Measurements from ENCODE around the gene PNPT1.
A peak's percentile ranks its signal among the peaks of the same experiment; 100 is the strongest.
"Not testable (repeated sequence)": the region's sequence is repeated elsewhere in the genome, so short reads cannot be mapped to it uniquely, and the experiment has no call there.

Gene PNPT1

DNA sequence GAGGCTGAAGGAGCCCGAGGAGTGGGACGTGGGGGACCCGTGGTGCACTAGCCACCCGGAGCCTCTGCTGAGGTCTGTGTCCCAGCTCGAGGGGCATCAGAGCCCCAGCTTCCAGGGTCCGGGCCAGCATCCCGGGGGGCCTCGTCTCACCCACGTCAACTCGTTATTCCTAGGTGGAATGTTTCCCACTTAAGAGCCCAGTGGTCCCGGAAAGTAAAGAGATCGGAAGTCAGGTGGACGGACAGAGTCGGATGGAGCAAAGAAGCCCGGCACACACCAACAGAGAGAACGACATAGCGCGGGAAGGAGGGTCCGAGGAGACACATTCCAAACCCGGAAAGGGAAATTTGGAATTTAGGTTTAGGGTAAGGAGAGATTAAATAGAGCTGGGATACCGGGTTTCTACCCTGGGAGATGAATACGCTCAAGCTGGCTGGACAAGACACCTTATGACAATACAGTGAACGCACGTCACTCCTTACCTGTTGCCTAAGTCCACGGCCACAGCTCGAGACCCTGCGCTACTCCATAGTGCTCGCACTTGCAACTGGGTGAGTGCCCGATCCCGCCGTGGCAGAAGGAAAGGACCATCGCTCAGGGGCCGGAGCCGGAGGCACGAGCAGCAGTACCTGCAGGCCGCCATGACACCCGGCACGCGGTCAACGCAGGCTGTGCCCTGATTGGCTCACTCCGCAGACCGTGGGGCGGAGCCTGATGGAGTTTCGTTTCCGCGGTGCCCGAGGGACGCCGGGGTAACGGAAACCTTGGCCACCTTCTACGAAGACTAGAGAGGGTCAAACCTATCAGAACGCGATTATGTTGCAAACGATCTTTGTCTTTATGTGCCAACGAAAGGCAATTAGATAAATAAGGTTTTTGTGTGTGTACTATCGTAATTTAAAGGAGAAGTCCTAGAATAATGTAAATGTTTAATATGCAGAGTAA lies at the start of gene PNPT1:
Gene PNPT1 (minus strand): TSS at position 664 of the 945 bp plus-strand sequence. CDS start 21 bp downstream, at position 643.
- peak; percentile 97 for FAIRE-seq

DNA sequence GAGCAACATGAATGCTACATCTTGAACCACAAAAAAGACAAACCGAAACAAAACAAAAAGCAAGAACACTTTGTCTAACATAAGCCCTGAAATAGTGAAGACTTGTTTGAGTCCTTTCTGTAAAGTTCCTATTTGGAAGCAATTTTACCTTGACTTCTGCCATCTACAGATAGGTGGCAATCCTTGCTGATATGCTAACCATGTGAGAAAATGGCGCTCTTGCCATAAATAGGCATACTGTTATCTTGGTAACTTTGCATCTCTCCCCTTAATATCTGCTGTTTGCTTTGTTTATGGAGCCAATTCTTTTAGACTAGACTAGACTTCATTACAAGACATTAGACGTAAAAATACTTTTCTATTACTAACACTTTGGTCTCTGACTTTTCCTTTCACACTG lies 49.4 kb upstream of the PNPT1 start:
- no peak for FAIRE-seq

DNA sequence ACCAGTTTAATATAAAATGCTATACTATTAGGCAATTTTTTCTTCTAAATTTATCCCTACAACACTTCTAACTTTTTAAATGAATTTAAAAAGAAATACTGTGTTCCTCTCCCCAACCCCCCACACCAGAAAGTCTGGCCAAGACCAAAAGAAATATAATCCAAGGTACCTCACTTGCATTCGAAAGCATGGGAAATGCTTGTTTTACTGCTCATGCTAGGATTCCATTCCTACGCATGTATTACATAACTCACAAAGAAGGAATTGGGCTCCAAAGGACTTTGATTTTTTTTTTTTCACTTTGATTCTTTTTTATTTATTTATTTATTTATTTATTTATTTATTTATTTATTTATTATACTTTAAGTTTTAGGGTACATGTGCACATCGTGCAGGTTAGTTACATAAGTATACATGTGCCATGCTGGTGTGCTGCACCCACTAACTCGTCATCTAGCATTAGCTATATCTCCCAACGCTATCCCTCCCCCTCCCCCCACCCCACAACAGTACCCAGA lies 42.4 kb upstream of the PNPT1 start:
- FAIRE-seq = not testable (repeated sequence)

DNA sequence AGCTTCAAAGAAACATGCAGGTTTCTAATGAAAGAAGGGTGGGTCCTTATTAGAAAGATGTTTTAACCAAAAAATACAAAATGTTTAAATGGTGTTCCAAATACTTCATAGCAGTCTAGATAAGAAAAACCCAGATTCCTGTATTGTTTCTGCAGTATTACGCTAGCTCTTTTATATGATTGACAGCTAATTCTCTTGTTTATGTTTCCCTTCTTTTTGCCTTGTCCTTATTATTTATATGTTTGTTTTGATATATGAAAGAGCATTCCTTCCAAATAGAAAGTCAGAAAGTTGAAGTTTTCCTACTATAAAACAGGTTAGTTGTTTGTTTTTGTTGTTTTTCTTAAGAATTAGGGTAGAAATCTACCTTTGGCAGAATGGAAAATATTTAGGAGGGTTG lies 41.1 kb upstream of the PNPT1 start:
- no peak for FAIRE-seq

DNA sequence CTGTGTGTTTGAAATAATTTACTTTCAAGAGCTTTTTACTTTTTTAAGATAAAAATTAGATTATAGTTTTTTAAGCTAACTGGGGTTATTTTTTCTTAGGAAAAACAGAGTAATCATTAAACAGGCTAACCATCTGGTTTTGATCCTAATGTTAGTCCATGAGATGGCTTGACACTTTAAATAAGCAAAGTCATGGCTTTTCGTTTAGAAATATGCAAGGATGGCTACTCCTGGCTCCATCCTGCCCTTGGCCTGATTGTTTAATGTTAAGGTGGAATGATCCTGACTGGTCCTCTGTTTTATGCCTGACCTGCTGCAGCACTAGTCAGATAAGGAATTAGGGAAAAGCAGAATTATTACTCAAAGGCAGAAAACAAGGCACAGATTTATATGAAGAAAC lies 39.7 kb upstream of the PNPT1 start:
- FAIRE-seq = peak; percentile 50

DNA sequence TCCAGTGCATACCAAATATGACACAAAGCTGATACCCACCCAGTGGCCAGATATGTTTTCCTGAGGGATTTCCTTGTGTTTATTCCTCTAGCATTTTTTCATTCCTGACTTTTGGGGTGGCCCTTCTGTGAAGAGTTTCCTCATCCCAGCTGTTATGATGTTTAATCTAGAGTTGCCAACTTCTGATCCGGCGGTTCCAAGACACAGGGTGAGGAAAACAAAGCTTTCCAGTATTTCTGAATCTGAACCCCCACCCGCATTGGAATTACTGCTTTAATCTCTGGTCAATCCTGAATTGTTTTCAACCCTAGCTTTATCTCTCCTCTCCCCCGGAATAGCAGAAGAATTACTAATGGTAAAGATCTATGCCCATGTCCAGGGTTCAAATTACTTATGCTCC lies 39.2 kb upstream of the PNPT1 start:
- no peak for FAIRE-seq

DNA sequence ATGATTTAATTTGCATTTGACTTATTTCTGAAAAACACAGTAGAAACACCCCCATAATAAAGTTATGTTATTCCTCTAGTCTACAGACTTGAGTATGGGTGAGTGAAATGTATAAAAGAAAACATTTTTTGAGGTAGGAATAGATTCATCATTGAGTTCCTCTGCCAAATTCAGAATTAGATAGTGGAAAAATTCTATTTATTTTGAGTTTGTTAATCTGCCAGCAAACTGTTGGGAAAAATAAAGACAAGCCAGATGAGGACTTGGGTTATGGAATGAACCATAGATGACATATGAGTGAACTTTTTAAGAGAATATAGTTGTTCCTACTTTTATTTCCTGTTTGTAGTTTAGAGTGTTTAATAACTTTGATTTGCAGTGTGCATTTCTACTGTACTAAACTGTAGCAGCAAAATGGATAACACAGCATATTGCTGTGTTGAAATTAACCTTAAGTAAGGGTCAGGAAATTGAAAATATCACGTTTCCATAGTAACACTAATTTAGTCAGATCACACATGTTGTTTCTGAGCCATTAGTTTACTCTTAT lies 35.6 kb upstream of the PNPT1 start:
- FAIRE-seq = no peak

DNA sequence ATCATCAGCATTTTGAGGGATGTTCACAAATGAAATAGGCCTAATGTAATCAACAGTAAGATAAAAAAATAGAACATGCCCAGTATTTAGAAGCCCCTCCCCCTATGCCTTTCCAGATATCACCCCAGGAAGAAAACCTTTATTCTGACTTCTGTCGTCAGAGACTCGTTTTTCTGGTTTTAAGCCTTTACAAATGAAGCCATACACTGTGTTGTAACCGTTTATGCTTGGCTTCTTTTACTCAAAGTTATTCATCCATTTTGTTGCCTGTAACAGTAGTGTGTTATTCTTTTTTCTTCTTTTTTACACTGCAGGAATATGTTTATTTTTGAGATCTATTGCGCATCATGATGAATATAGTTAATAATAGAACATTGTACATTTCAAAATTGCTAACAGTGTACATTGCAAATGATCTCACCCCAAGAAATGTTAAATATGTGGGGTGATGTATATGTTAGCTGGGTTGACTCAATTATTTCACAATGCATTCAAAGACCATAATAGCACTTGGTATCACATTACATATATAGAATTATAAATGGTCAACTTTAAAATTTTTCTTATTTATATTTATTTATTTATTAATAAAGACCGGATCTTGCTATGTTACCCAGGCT lies 28.1 kb upstream of the PNPT1 start:
- no peak for FAIRE-seq

DNA sequence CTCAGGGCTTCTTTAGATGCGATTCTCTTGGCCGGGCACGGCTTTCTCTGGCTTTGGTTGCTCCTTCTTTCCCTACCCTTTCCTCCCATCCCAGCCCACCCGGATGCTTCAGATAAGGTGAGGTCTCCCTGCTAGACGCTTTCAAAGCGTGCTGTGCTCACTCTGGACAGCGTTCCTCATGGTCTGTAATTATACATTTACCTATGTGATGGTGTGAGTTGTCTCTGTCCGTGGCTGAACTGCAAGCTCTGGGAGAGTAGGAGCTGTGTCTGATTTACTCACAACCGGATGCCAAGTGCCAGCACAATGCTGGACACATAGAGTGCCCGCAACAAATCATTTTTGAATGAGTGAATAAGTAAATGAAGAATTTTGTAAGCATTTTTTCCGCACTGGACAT lies 26.8 kb upstream of the PNPT1 start:
- FAIRE-seq = no peak

DNA sequence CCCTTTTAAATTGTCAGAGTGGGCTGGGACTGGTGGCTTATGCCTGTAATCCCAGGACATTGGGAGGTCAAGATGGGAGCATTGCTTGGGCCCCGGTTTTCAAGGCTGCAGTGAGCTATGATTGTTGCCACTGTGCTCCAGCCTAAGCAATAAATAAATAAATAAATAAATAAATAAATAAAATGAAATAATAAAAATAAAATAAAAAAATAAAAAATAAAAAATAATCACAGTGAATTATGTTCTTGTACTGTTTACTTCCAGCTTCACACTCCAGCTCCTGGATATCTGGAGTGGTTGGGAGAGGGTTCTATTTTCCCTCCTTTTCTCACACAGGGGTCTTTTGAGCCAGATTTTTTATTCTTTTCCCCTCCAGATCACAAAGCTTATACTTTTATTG lies 26.2 kb upstream of the PNPT1 start:
- FAIRE-seq = no peak

DNA sequence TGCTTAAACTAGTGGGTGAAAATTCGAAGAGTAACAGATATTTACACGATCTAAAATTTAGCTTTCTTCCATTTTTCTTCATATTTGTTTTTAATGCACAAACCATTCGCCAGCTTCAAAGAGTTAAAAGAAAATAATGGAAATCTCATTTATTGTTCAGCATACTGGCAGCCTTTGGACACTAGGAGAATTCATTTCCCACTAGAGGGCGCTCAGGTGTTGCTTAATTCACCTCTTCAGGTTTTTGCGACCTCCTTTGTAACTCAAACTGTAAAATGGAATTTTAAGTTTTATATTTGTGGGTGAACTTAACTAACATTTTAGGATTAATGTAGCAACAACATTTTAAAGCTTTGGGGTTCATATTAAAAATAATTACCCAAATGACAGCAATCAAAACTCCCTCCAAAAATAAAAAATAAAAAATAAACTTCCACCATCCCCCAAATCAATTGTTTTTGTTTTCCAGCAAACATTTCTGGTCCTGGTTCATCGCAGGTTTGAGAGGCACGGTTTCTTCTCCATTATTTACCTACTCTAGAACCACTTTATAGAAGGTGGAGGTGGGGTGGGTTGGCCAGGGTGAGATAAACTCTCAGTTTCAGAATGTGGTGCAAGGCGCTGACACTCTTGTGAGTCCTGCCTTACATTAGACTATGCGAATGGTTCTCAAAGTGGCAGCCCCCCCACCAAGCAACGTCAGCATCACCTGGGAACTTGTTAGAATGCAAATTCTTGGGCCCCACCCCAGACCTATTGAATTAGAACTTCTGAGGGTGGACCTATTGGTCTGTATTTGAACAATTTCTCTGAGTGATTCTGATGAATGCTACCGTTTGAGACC lies 24.7 kb upstream of the PNPT1 start:
- FAIRE-seq = peak; percentile 93

DNA sequence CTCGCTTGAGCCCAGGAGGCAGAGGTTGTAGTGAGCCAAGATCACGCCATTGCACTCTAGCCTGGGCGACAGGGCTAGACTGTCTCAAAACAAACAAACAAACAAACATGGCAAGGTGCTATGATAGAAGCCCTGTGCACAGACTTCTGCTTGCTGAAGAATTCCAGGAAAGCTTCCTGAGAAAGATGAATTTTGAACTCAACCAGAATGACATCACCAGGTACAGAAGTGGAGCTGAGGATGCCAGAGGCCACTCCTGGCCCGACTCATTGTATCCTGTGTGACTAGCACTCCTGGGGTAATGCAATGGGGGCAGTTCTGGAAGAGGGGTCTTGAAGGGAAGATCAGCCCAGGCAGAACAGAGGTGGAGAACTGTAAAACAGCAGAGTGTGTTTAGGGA lies 22.0 kb upstream of the PNPT1 start:
- no peak for FAIRE-seq

DNA sequence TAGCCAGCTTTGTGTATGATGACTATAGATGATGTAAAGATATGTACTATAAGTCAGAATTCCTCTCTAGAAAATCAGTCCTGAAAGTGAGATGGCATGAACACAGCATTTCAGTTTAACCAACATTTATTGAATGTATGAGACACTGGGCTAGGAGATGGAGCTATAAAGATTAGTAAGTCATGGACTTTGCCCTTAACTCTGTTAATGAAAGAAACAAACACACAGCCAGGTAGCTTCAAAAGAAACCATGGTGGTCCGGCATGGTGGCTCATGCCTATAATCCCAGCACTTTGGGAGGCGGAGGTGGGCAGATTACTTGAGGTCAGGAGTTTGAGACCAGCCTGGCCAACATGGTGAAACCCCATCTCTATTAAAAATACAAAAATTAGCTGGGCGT lies 21.5 kb upstream of the PNPT1 start:
- not testable (repeated sequence) for FAIRE-seq

DNA sequence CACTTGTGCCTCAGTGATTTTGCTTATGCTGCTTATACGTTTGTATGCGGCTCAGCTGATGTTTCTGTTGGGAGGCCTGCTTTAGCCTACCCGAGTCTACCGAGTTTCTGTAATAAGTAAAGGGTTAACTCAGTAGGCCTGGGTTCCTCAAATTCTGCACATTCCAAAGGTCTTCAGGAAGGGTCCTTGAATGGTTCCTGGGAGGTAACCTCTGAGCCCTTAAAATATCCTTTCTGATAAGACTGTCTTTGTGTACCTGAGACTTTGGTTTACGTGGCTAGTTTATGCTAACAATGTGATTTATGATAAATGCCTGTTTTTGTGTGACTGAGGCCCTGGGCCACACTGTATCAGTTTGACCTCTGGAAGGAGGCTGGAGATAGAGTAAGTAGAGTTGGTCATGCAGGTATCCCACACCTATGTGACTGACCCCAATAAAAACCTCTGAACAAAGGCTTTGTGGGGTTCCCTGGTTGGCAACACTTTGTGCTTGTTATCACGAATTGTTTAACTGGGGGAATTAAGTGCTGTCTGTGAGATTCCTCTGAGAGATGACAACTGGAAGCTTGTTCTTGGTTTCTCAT lies 18.9 kb upstream of the PNPT1 start:
- no peak for FAIRE-seq

DNA sequence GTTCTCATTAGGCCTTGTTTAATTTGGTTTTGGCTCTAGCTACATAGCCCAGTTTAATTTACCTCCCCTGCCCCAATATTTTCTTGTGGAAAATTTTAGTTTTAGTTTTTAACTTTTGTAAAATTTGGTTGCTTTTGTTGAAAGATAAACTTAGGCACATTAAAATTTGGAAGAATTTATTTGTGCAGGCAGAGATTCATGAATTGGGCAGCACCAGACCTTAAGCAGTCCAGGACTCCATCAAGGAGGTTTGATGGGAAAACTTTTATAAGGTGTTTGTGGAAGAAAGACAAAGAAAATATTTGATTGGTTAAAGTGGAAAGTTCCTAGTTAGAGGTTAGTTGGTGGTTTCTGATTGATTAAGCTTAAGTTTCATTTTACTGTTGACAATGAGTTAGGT lies 16.4 kb upstream of the PNPT1 start:
- FAIRE-seq = no peak

DNA sequence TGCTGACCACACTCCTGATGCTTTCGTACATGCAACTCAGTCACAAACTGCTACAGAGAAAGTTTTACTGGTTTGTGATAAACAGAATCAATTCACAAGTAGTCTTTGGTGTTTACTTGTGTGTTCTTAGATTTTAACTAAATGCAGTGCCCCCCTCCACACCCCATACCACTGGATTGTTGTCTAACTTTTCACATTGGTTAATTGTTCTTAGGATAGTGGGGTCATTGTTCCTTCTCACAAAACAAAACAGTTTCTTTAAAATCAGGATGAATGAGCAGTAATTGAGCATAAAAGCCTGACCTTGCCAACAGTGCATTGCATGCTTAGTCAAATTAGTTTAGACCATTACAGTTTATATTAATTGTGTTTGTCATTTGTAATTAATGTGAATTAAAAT lies 14.1 kb upstream of the PNPT1 start:
- FAIRE-seq = no peak

DNA sequence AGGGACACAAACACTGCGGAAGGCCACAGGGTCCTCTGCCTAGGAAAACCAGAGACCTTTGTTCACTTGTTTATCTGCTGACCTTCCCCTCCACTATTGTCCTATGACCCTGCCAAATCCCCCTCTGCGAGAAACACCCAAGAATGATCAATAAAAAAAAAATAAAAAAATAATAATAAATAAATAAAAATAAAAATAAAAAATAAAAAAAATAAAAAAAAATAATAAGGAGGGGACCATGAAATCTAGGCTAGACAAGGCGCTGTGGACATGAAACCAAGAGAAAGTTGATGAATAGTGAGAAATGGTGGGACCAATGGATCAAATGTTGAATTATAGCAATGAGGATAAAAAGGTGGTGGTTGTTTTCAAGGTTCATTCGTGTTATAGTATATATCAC lies 12.6 kb upstream of the PNPT1 start:
- not testable (repeated sequence) for FAIRE-seq

DNA sequence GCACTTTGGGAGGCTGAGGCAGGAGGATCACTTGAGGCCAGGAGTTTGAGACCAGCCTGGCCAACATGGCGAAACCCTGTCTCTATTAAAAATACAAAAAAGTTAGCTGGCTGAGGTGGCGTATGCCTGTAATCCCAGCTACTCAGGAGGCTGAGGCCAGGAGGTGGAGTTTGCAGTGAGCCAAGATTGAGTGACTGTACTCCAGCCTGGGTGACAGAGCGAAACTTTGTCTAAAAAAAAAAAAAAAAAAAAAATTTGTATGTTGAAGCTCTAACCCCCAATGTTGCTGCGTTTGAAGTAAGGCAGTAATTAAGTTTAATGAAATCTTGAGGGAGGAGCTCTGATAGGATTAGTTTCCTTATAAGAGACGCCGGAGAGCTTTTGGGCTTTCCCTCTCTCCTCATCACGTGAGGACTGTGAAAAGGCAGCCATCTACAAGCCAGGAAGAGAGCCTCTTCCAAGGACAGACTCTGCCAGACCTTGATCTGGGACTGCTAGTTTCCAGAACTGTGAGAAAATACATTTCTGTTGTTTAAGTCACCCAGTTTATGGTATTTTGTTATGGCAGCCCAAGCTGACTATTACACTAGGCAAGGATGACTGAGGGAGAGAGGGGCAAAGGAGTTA lies 11.5 kb upstream of the PNPT1 start:
- no peak for FAIRE-seq

DNA sequence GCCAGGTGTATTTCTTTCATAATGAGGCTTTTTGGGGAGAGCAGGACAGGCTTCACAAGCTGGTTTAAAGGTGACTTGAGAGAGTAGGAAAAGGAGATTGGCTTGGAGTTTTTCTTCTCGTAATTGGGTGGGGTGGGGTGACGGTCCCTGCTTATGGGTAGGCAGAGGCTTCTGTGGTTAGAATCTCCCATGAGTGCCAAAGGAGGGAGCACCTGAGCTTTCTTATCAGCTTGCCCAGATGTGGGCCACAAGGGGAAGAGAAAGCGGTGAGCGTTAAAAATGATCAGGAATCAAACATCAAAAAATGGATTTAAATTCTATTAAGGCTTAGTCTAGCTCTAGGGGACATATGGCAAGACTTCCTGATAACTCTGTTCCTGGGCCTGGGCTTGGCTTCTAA lies 9.7 kb upstream of the PNPT1 start:
- FAIRE-seq = no peak

DNA sequence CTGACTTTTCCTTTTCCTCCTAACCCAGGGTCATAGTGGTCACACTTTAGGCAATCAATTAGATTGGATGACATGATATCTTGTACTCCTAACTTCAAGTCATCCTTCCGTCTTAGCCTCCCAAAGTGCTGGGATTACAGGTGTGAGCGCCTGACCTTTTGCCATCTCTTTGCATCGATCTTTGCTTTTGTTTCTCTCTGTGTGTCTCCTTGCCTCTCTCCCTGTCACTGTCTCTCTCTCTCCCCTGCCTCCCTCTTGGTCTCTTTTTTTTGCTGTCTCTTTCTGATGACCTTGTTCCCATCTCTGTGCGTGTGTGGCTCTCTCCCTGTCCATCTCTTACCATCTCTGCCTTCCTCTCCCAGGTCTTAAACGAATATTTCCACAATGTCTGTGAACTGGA lies 904 bp downstream of the PNPT1 start:
- FAIRE-seq = not testable (repeated sequence)

DNA sequence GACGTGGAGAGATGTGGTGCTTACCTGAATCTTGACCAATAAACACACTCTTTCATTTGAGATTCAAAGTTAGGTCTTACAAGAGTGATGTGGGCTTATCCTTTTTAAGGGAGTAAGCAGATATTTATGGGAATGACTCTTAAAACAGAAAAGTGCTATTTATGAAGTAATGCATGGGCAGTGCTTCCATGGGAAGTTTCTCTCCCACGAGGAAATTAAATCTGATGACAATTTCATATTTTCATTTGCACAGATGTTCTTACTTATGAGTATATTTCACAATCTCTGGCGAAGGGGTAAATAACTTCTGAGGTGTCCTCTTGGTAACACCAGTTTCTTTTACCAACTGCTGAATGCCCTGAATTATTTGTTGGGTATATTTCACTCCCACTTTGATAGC lies 21.0 kb downstream of the PNPT1 start:
- no peak for FAIRE-seq

DNA sequence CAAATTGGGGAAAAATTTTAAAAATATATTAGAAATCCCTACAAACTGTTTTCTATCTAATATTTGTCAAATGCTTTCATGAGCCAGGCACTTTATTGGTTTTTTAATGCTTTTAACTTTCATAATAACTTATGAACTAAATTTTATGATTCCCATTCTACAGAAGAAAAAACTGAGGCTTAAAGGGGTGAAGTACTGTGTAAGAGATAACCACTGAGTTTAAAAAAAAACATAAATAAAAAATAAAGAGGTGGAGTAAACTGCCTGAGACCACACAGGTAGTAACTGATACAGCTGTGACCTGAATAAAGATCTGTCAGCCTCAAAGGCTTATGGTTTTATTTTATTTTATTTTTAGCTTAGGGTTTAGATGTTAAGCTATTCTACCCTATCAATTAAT lies 24.7 kb downstream of the PNPT1 start:
- no peak for FAIRE-seq

Data from endometrium (tissue), 2 donors.